ENCODE measurements around the gene RTRAF.

Gene RTRAF

GRCh38 chr14:52040598-52040997 is 51.3 kb downstream of the RTRAF start:
- ChIA-PET POLR2A (no interaction called here), CTCF (interaction anchor here (0.6 kb wide), 1 partner anchor 10 kb away, joined by 3 read pairs; no protein-coding TSS in a partner anchor)
- no peak for TF ChIP-seq CTCF (IDR thresholded peaks at IDR 0.05; ENCODE audit: control extremely low read depth, extremely low read depth, low read depth, missing control alignments)
- no peak for DNase-seq (ENCODE audit: extremely low spot score)

- no peak for TF ChIP-seq CTCF (IDR thresholded peaks at IDR 0.05; ENCODE audit: control extremely low read depth, extremely low read depth, low read depth, missing control alignments)
- no peak for DNase-seq (ENCODE audit: extremely low spot score)
- ChIA-PET CTCF (interaction anchor here (1.0 to 1.6 kb wide), 5 partner anchors 11 to 230 kb away, joined by 3 to 6 read pairs (median 4); partner anchors contain the start of gene NID2), POLR2A (no interaction called here)
Observed at GRCh38 chr14:52042371-52043289, 53.3 kb downstream of the RTRAF start.

GRCh38 chr14:52043690-52044089 is 54.3 kb downstream of the RTRAF start:
- DNase-seq (ENCODE audit: extremely low spot score), result peak; percentile 29
- POLR2A ChIA-PET, result no interaction called here
- CTCF ChIA-PET, result interaction anchor here (1.0 to 1.9 kb wide), 7 partner anchors 10 to 229 kb away, joined by 3 to 8 read pairs (median 4); partner anchors contain the start of gene NID2
- TF ChIP-seq CTCF (IDR thresholded peaks at IDR 0.05; ENCODE audit: control extremely low read depth, extremely low read depth, low read depth, missing control alignments), result peak; percentile 44

GRCh38 chr14:52044791-52045522 is 55.6 kb downstream of the RTRAF start:
- no peak for DNase-seq (ENCODE audit: extremely low spot score)
- ChIA-PET CTCF (interaction anchor here (1.2 to 1.9 kb wide), 2 partner anchors 14 to 25 kb away, joined by 3 to 8 read pairs; partner anchors contain the start of gene NID2), POLR2A (no interaction called here)
- TF ChIP-seq CTCF (IDR thresholded peaks at IDR 0.05; ENCODE audit: control extremely low read depth, extremely low read depth, low read depth, missing control alignments), result no peak

- ChIA-PET CTCF (interaction anchor here (2.6 kb wide), 1 partner anchor 19 kb away, joined by 7 read pairs; no protein-coding TSS in a partner anchor), POLR2A (no interaction called here)
- TF ChIP-seq CTCF (IDR thresholded peaks at IDR 0.05; ENCODE audit: control extremely low read depth, extremely low read depth, low read depth, missing control alignments), result no peak
Observed at GRCh38 chr14:52046376-52046917, 57.1 kb downstream of the RTRAF start.

GRCh38 chr14:52048116-52048515 is 58.8 kb downstream of the RTRAF start:
- CTCF ChIA-PET, result interaction anchor here (2.6 kb wide), 1 partner anchor 21 kb away, joined by 7 read pairs; no protein-coding TSS in a partner anchor

More at GRCh38 chr14:52046376-52046917, 57.1 kb downstream of the RTRAF start:
- no peak for DNase-seq (ENCODE audit: extremely low spot score)

More at GRCh38 chr14:52048116-52048515, 58.8 kb downstream of the RTRAF start:
- DNase-seq (ENCODE audit: extremely low spot score), result no peak
- no peak for TF ChIP-seq CTCF (IDR thresholded peaks at IDR 0.05; ENCODE audit: control extremely low read depth, extremely low read depth, low read depth, missing control alignments)
- POLR2A ChIA-PET, result no interaction called here
